Measurements from ENCODE around the gene RNASE4. TPM values are rescaled to one million over a fixed set of nuclear protein-coding genes. Genes with fewer than 3 reads are reported as not detected.

Gene RNASE4
- total RNA-seq, 1 donor from 2014 or later, result 5.6 TPM

GRCh38 chr14:20652996-20653975 is 31.1 kb upstream of the RNASE4 start:
- TF ChIP-seq CTCF (IDR thresholded peaks at IDR 0.05; ENCODE audit: insufficient read depth, low read length, poor library complexity, severe bottlenecking), result no peak
- no peak overlapping the region for H3K4me3 ChIP-seq (ENCODE audit: low read depth, low read length)
- peaks cover 39% of the 10 kb centered on the region for H3K27me3 ChIP-seq (ENCODE audit: control insufficient read depth, insufficient read depth, low read length)
- no peaks in the 10 kb centered on the region for H3K36me3 ChIP-seq (ENCODE audit: control insufficient read depth, insufficient read depth, low read length)
- no peak for DNase-seq (ENCODE audit: low read depth)

GRCh38 chr14:20655851-20656250 is 28.5 kb upstream of the RNASE4 start:
- no peak for DNase-seq (ENCODE audit: low read depth)
- TF ChIP-seq CTCF (IDR thresholded peaks at IDR 0.05; ENCODE audit: insufficient read depth, low read length, poor library complexity, severe bottlenecking), result no peak
- Histone ChIP-seq H3K4me3 (ENCODE audit: low read depth, low read length) (no peak overlapping the region), H3K27me3 (ENCODE audit: control insufficient read depth, insufficient read depth, low read length) (peaks cover 51% of the 10 kb centered on the region), H3K36me3 (ENCODE audit: control insufficient read depth, insufficient read depth, low read length) (no peaks in the 10 kb centered on the region)

- no peak for TF ChIP-seq CTCF (IDR thresholded peaks at IDR 0.05; ENCODE audit: insufficient read depth, low read length, poor library complexity, severe bottlenecking)
These were observed 28.1 kb upstream of the RNASE4 start for GRCh38 chr14:20656274-20656673.

GRCh38 chr14:20657216-20658211 is 26.8 kb upstream of the RNASE4 start:
- Histone ChIP-seq H3K27me3 (ENCODE audit: control insufficient read depth, insufficient read depth, low read length) (peaks cover 54% of the 10 kb centered on the region), H3K4me3 (ENCODE audit: low read depth, low read length) (no peak overlapping the region), H3K36me3 (ENCODE audit: control insufficient read depth, insufficient read depth, low read length) (no peaks in the 10 kb centered on the region)
- DNase-seq (ENCODE audit: low read depth), result no peak
- TF ChIP-seq CTCF (IDR thresholded peaks at IDR 0.05; ENCODE audit: insufficient read depth, low read length, poor library complexity, severe bottlenecking), result no peak

More at GRCh38 chr14:20656274-20656673, 28.1 kb upstream of the RNASE4 start:
- Histone ChIP-seq H3K36me3 (ENCODE audit: control insufficient read depth, insufficient read depth, low read length) (no peaks in the 10 kb centered on the region), H3K27me3 (ENCODE audit: control insufficient read depth, insufficient read depth, low read length) (peaks cover 52% of the 10 kb centered on the region), H3K4me3 (ENCODE audit: low read depth, low read length) (no peak overlapping the region)
- no peak for DNase-seq (ENCODE audit: low read depth)

GRCh38 chr14:20658246-20658645 is 26.1 kb upstream of the RNASE4 start:
- H3K4me3 ChIP-seq (ENCODE audit: low read depth, low read length), result no peak overlapping the region
- peaks cover 53% of the 10 kb centered on the region for H3K27me3 ChIP-seq (ENCODE audit: control insufficient read depth, insufficient read depth, low read length)
- no peak for TF ChIP-seq CTCF (IDR thresholded peaks at IDR 0.05; ENCODE audit: insufficient read depth, low read length, poor library complexity, severe bottlenecking)
- H3K36me3 ChIP-seq (ENCODE audit: control insufficient read depth, insufficient read depth, low read length), result no peaks in the 10 kb centered on the region
- no peak for DNase-seq (ENCODE audit: low read depth)
